HFF-Myc (cell line): ENCODE data around the gene PCSK4.

Experiments
- DNase-seq: peaks from one replicate; pipeline ENCODE4 v3.0.0-alpha.2; 2011; ENCODE audit warnings: low read depth; ENCODE audit errors: extremely low read depth
- H3K4me3 ChIP-seq: replicated peaks from 2 replicates; pipeline ENCODE4 v1.5.1; 2011; ENCODE audit warnings: low read depth, mild to moderate bottlenecking, control low read depth, low read length
- CTCF ChIP-seq: IDR thresholded peaks from 2 replicates; pipeline ENCODE4 v1.5.1; 2012; ENCODE audit warnings: mild to moderate bottlenecking, low read depth, low read length, control low read depth; ENCODE audit errors: missing control alignments

Gene PCSK4

GRCh38 chr19:1450735-1451731 lies 39.1 kb downstream of the PCSK4 start:
- DNase-seq, result no peak
- no peak for TF ChIP-seq CTCF
- no peak overlapping the region for H3K4me3 ChIP-seq

- H3K4me3 ChIP-seq, result no peak within 1 kb of the TSS
- no peak for TF ChIP-seq CTCF
- DNase-seq, result no peak
Observed at GRCh38 chr19:1449467-1450442, 40.4 kb downstream of the PCSK4 start, which contains the start of gene APC2. Gene APC2, plus strand, starts transcription at chr19:1450121. Its CDS starts 2,881 bp downstream, at chr19:1453002.

- TF ChIP-seq CTCF, result no peak
- H3K4me3 ChIP-seq, result no peak overlapping the region
- DNase-seq, result no peak
Observed at GRCh38 chr19:1447944-1448343, 42.2 kb downstream of the PCSK4 start.

GRCh38 chr19:1447504-1447903 lies 42.6 kb downstream of the PCSK4 start:
- H3K4me3 ChIP-seq, result no peak overlapping the region
- no peak for TF ChIP-seq CTCF
- no peak for DNase-seq

GRCh38 chr19:1446713-1447481 lies 43.3 kb downstream of the PCSK4 start:
- H3K4me3 ChIP-seq, result no peak overlapping the region
- TF ChIP-seq CTCF, result no peak
- DNase-seq, result no peak
